SK-N-SH (cell line): ENCODE data around the gene SLCO4A1. TPM values are rescaled to one million over a fixed set of nuclear protein-coding genes. Genes with fewer than 3 reads are reported as not detected.

Experiments
- CTCF ChIA-PET: fragments of 300-600, 350-600 bp; formaldehyde crosslinking; extraction: SDS; loops from one replicate; lab custom pipeline; 2021; lab: Yijun Ruan, JAX
- POLR2A ChIA-PET: fragments of 350-600 bp; sonication (Branson Sonifier 250); formaldehyde crosslinking; extraction: SDS; loops from one replicate; lab custom pipeline; 2020; ENCODE audit warnings: antibody characterized with exemption, inconsistent platforms; lab: Yijun Ruan, JAX
- DNase-seq: peaks from one replicate; pipeline ENCODE4 v3.0.0; 2012
- H2AFZ ChIP-seq: fragments of 200-600 bp; sonication (generic); 2 replicates; pipeline ENCODE4 v1.8.1; 2016; ENCODE audit warnings: antibody characterized with exemption, mild to moderate bottlenecking, low read depth
- H3F3A ChIP-seq: fragments of 200-600 bp; sonication (generic); replicated peaks from 2 replicates; pipeline ENCODE3; 2016; ENCODE audit warnings: antibody characterized with exemption, mild to moderate bottlenecking; ENCODE audit not compliant: insufficient read depth
- H3K27ac ChIP-seq, 2 experiments: fragments of 200-500 bp in 1 of 2; fragments of 200-600 bp in 1 of 2; sonication (Bioruptor generic) in 1 of 2; sonication (generic), shearing (Covaris generic) in 1 of 2; 2 replicates each; pipeline versions ENCODE4 v1.5.1 to v1.6.1; 2014 to 2016; ENCODE audit warnings: low read depth in 2 of 2, inconsistent platforms in 1 of 2, low read length in 1 of 2, mild to moderate bottlenecking in 1 of 2, mixed read lengths in 1 of 2
- H3K27me3 ChIP-seq: fragments of 200-600 bp; sonication (generic), shearing (Covaris generic); 2 replicates; pipeline ENCODE4 v1.6.1; 2016; ENCODE audit warnings: mixed run types; ENCODE audit not compliant: insufficient read depth
- H3K36me3 ChIP-seq, 2 experiments: fragments of 200-500 bp in 1 of 2; fragments of 200-600 bp in 1 of 2; sonication (Bioruptor generic) in 1 of 2; sonication (generic) in 1 of 2; replicated peaks in 1 of 2; 2 replicates each; pipeline versions ENCODE3 to v1.5.1; 2014 to 2016; ENCODE audit warnings: low read length in 1 of 2, mild to moderate bottlenecking in 1 of 2; ENCODE audit not compliant: insufficient read depth in 2 of 2, control insufficient read depth in 1 of 2
- H3K4me1 ChIP-seq, 2 experiments: fragments of 200-500 bp in 1 of 2; fragments of 200-600 bp in 1 of 2; sonication (Bioruptor generic) in 1 of 2; sonication (generic), shearing (Covaris generic) in 1 of 2; 2 replicates each; pipeline versions ENCODE4 v1.5.1 to v1.6.1; 2014 to 2016; ENCODE audit warnings: low read depth in 1 of 2, low read length in 1 of 2, mixed run types in 1 of 2; ENCODE audit not compliant: insufficient read depth in 2 of 2, control insufficient read depth in 1 of 2
- H3K4me2 ChIP-seq: fragments of 200-600 bp; sonication (generic), shearing (Covaris generic); 2 replicates; pipeline ENCODE4 v1.6.1; 2017; ENCODE audit warnings: mixed run types
- H3K4me3 ChIP-seq, 2 experiments: fragments of 200-500 bp in 1 of 2; fragments of 200-600 bp in 1 of 2; sonication (Bioruptor generic) in 1 of 2; sonication (generic), shearing (Covaris generic) in 1 of 2; 2 replicates each; pipeline versions ENCODE4 v1.5.1 to v1.8.1; 2014 to 2016; ENCODE audit warnings: low read depth in 2 of 2, inconsistent platforms in 1 of 2, low read length in 1 of 2, mild to moderate bottlenecking in 1 of 2, mixed read lengths in 1 of 2, moderate library complexity in 1 of 2
- H3K79me2 ChIP-seq: fragments of 200-600 bp; sonication (generic); 2 replicates; pipeline ENCODE4 v1.8.1; 2017; ENCODE audit warnings: mild to moderate bottlenecking; ENCODE audit not compliant: insufficient read depth
- H3K9ac ChIP-seq: fragments of 200-600 bp; sonication (generic); 2 replicates; pipeline ENCODE4 v1.6.1; 2017; ENCODE audit warnings: mixed run types
- H3K9me2 ChIP-seq: fragments of 200-600 bp; sonication (generic); 2 replicates; pipeline ENCODE4 v1.6.1; 2017; ENCODE audit warnings: mixed run types
- H3K9me3 ChIP-seq: fragments of 200-600 bp; sonication (generic); 2 replicates; pipeline ENCODE4 v1.6.1; 2017; ENCODE audit warnings: mixed run types, mild to moderate bottlenecking, moderate library complexity
- H4K20me1 ChIP-seq: fragments of 200-600 bp; sonication (generic); 2 replicates; pipeline ENCODE4 v1.6.1; 2017; ENCODE audit warnings: mild to moderate bottlenecking, mixed run types; ENCODE audit not compliant: insufficient read depth
- ELF1 ChIP-seq: IDR thresholded peaks from 2 replicates; pipeline ENCODE4 v1.4.0; 2012
- FOSL2 ChIP-seq: IDR thresholded peaks from 2 replicates; pipeline ENCODE4 v1.4.0; 2012; ENCODE audit warnings: low read depth, mild to moderate bottlenecking, moderate library complexity, borderline replicate concordance
- FOXJ3 ChIP-seq: sonication (generic); formaldehyde crosslinking; IDR thresholded peaks from 2 replicates; pipeline ENCODE4 v1.5.1; 2020; ENCODE audit warnings: mild to moderate bottlenecking, missing genetic modification reagents
- FOXM1 ChIP-seq: IDR thresholded peaks from 2 replicates; pipeline ENCODE4 v1.4.0; 2012; ENCODE audit warnings: low read depth, mild to moderate bottlenecking
- GATA2 ChIP-seq: sonication (generic); formaldehyde crosslinking; IDR thresholded peaks from 2 replicates; pipeline ENCODE4 v1.5.0; 2020; ENCODE audit warnings: mild to moderate bottlenecking, missing genetic modification reagents
- MEF2A ChIP-seq: IDR thresholded peaks from 2 replicates; pipeline ENCODE4 v1.4.0; 2012; ENCODE audit warnings: low read depth, borderline replicate concordance
- RFX5 ChIP-seq: IDR thresholded peaks from 2 replicates; pipeline ENCODE4 v1.6.1; 2012; ENCODE audit warnings: mild to moderate bottlenecking, improper control_type of control experiment, low read length
- TAF1 ChIP-seq: IDR thresholded peaks from 2 replicates; pipeline ENCODE4 v1.6.1; 2012; ENCODE audit warnings: low read depth, mild to moderate bottlenecking, low read length, moderate library complexity, borderline replicate concordance
- TEAD4 ChIP-seq: IDR thresholded peaks from 2 replicates; pipeline ENCODE4 v1.4.0; 2012; ENCODE audit warnings: mild to moderate bottlenecking, borderline replicate concordance; ENCODE audit not compliant: insufficient read depth
- WGBS: methylation state at CpG from one replicate; pipeline ENCODE4 v1.1.6; 2017; ENCODE audit warnings: low lambda C conversion rate; 5-methylcytosine and 5-hydroxymethylcytosine counted together
- polyA plus RNA-seq, 3 experiments: library from polyadenylated mRNA; depleted of rRNA; stranded (reverse); fragments of >200 nt; gene quantifications; 2 replicates each; pipeline ENCODE4 v1.2.3, GENCODE V29; 2012
- TF ChIP-seq, protein P1 (sequence below): IDR thresholded peaks from 2 replicates; pipeline ENCODE4 v1.4.0; 2012; ENCODE audit warnings: low read depth
- TF ChIP-seq, protein P2 (sequence below): IDR thresholded peaks from 2 replicates; pipeline ENCODE4; 2012
- TF ChIP-seq, protein P3 (sequence below): IDR thresholded peaks from 2 replicates; pipeline ENCODE4 v1.4.0; 2012; ENCODE audit warnings: low read depth, borderline replicate concordance
- TF ChIP-seq, protein P4 (sequence below): fragments of 150-350 bp; IDR thresholded peaks from 2 replicates; pipeline ENCODE4 v1.6.1; 2017; ENCODE audit warnings: antibody characterized with exemption, low read length, low read depth, borderline replicate concordance
- TF ChIP-seq, protein P5 (sequence below): IDR thresholded peaks from 2 replicates; pipeline ENCODE4 v1.6.1; 2012; ENCODE audit warnings: mild to moderate bottlenecking, low read depth, low read length, moderate library complexity

Gene SLCO4A1
- polyA plus RNA-seq, 1 of the 3 experiments (the other 2 are of a cell fraction) = 0.33 TPM

DNA sequence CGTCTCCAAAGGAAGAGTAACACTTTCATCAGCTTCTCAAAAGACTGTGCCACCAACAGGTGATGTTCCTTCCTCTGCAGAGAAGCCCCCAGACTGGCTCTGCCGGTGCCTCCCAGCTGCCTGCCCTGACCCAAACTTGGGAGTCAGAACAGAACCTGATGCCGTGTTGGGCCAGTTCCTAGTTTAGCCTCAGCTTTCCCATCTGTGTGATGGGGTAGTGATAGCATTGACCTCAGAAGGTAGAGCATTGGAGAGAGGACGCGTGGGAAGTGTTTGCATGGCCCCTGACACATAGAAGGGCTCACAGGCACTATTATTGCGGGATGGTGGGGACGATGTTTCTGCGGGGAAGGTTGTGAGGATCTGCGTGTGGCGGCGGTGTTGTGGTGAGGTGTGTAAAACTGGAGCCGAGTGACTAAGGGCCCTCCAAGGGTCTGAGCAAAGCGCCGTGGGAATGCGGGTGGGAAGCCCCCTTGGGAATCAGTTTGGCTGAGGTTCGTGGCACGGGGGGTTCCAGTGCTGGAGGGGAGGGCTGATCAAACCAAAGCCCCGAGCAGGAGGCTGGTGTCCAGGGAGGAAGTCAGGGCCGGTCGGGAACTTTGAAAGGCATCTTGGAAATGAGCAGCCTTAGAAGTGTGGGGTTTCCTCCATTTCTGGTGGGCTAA, 68.0 kb downstream of the SLCO4A1 start:
- TF ChIP-seq, protein P1, sequence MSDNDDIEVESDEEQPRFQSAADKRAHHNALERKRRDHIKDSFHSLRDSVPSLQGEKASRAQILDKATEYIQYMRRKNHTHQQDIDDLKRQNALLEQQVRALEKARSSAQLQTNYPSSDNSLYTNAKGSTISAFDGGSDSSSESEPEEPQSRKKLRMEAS = no peak
- TF ChIP-seq FOXJ3 (CRISPR knock-in tag) = no peak
- no peak for TF ChIP-seq FOSL2
- no peak for TF ChIP-seq RFX5
- no peak for TF ChIP-seq TAF1
- TF ChIP-seq GATA2 (CRISPR knock-in tag) = no peak
- TF ChIP-seq, protein P2, sequence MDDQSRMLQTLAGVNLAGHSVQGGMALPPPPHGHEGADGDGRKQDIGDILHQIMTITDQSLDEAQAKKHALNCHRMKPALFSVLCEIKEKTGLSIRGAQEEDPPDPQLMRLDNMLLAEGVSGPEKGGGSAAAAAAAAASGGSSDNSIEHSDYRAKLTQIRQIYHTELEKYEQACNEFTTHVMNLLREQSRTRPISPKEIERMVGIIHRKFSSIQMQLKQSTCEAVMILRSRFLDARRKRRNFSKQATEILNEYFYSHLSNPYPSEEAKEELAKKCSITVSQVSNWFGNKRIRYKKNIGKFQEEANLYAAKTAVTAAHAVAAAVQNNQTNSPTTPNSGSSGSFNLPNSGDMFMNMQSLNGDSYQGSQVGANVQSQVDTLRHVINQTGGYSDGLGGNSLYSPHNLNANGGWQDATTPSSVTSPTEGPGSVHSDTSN = no peak
- no peak for TF ChIP-seq FOXM1
- no peak for TF ChIP-seq ELF1
- TF ChIP-seq, protein P3, sequence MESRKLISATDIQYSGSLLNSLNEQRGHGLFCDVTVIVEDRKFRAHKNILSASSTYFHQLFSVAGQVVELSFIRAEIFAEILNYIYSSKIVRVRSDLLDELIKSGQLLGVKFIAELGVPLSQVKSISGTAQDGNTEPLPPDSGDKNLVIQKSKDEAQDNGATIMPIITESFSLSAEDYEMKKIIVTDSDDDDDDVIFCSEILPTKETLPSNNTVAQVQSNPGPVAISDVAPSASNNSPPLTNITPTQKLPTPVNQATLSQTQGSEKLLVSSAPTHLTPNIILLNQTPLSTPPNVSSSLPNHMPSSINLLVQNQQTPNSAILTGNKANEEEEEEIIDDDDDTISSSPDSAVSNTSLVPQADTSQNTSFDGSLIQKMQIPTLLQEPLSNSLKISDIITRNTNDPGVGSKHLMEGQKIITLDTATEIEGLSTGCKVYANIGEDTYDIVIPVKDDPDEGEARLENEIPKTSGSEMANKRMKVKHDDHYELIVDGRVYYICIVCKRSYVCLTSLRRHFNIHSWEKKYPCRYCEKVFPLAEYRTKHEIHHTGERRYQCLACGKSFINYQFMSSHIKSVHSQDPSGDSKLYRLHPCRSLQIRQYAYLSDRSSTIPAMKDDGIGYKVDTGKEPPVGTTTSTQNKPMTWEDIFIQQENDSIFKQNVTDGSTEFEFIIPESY = no peak
- TF ChIP-seq, protein P4, sequence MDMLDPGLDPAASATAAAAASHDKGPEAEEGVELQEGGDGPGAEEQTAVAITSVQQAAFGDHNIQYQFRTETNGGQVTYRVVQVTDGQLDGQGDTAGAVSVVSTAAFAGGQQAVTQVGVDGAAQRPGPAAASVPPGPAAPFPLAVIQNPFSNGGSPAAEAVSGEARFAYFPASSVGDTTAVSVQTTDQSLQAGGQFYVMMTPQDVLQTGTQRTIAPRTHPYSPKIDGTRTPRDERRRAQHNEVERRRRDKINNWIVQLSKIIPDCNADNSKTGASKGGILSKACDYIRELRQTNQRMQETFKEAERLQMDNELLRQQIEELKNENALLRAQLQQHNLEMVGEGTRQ = no peak
- TF ChIP-seq MEF2A = no peak
- no peak for TF ChIP-seq TEAD4
- TF ChIP-seq, protein P5, sequence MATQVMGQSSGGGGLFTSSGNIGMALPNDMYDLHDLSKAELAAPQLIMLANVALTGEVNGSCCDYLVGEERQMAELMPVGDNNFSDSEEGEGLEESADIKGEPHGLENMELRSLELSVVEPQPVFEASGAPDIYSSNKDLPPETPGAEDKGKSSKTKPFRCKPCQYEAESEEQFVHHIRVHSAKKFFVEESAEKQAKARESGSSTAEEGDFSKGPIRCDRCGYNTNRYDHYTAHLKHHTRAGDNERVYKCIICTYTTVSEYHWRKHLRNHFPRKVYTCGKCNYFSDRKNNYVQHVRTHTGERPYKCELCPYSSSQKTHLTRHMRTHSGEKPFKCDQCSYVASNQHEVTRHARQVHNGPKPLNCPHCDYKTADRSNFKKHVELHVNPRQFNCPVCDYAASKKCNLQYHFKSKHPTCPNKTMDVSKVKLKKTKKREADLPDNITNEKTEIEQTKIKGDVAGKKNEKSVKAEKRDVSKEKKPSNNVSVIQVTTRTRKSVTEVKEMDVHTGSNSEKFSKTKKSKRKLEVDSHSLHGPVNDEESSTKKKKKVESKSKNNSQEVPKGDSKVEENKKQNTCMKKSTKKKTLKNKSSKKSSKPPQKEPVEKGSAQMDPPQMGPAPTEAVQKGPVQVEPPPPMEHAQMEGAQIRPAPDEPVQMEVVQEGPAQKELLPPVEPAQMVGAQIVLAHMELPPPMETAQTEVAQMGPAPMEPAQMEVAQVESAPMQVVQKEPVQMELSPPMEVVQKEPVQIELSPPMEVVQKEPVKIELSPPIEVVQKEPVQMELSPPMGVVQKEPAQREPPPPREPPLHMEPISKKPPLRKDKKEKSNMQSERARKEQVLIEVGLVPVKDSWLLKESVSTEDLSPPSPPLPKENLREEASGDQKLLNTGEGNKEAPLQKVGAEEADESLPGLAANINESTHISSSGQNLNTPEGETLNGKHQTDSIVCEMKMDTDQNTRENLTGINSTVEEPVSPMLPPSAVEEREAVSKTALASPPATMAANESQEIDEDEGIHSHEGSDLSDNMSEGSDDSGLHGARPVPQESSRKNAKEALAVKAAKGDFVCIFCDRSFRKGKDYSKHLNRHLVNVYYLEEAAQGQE = no peak
- TF ChIP-seq, all 33 proteins: peak for 0
- Histone ChIP-seq H3K27me3 (peaks cover 30% of the 10 kb centered on the region), H3K27ac (no peak overlapping the region), H3K36me3 (no peaks in the 10 kb centered on the region), H3K4me1 (peaks cover 0 to 14% of the 10 kb centered on the region in 2 experiments; a peak in 2 of 4 replicates), H2AFZ (no peak overlapping the region), H4K20me1 (no peaks in the 10 kb centered on the region), H3K9me3 (no peaks in the 10 kb centered on the region), H3K4me3 (peak overlapping the region in 1 of 2 experiments; percentile 10; a peak in 2 of 4 replicates), H3K79me2 (no peaks in the 10 kb centered on the region), H3K9me2 (no peaks in the 10 kb centered on the region), H3K9ac (no peak overlapping the region), H3F3A (no peaks in the 10 kb centered on the region), H3K4me2 (peak overlapping the region; percentile 60; the same call in 1 of the 2 replicates)
- CTCF ChIA-PET = interaction anchor here (0.8 to 1.2 kb wide), 3 partner anchors 9 to 137 kb away, joined by 3 to 4 read pairs (median 4); no protein-coding TSS in a partner anchor
- POLR2A ChIA-PET = no interaction called here
- WGBS = 32% methylated on average over 20 of the region's 20 CpGs
- DNase-seq = no peak
